ENCODE results near the gene DMXL1. TPM values are rescaled to one million over a fixed set of nuclear protein-coding genes. Genes with fewer than 3 reads are reported as not detected.
A peak's percentile ranks its signal among the peaks of the same experiment; 100 is the strongest.
"Not testable (repeated sequence)": the region's sequence is repeated elsewhere in the genome, so short reads cannot be mapped to it uniquely, and the experiment has no call there.

The DMXL1 gene
- total RNA-seq, 1 experiment from 2014 or later = 107 TPM

DNA sequence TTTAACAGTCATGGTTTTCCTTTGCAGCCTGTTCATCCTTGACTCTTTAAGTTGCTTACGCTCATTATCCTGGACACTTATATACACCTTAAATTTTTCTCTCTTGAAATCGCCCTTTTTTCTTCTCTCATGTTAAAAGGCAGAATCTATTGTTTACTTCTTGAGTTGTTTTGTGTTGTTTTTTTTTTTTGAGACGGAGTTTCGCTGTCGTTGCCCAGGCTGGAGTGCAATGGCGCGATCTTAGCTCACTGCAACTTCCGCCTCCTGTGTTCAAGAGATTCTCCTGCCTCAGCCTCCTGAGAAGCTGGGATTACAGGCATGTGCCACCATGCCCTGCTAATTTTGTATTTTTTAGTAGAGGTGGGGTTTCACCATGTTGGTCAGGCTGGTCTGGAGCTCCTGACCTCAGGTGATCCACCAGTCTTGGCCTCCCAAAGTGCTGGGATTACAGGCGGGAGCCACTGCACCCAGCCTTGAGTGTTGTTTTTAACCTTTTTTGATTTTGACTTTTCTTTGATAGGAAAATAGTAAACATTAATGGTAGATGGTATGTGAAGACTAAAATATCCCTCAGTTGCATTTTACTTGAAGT is 3.0 kb downstream of the DMXL1 start:
- peak; percentile 67 for DNase-seq
- peaks cover 67% of the 10 kb centered on the region for H3K79me2 ChIP-seq (ENCODE audit: low read length)
- peak overlapping the region; percentile 88 for H3K27ac ChIP-seq (ENCODE audit: low read length)
- H3K4me2 ChIP-seq (ENCODE audit: low read depth, low read length, poor library complexity, severe bottlenecking) = peak overlapping the region; percentile 93
- not testable (repeated sequence) for H3K9me2 ChIP-seq (replicated peaks; ENCODE audit: insufficient read depth, low read length); H3K9me3 ChIP-seq (ENCODE audit: low read length); H3K27me3 ChIP-seq (ENCODE audit: low read length); H3K36me3 ChIP-seq (ENCODE audit: insufficient read depth, low read length); H4K20me1 ChIP-seq (ENCODE audit: insufficient read depth, low read depth, low read length)
- H3K4me1 ChIP-seq (ENCODE audit: low read length) = peaks cover 67% of the 10 kb centered on the region
- H3K4me3 ChIP-seq (ENCODE audit: low read length) = peak overlapping the region; percentile 86
- peak overlapping the region; percentile 84 for H3K9ac ChIP-seq (ENCODE audit: low read length)
- peak overlapping the region; percentile 60; the same call in 1 of the 2 replicates for H2AFZ ChIP-seq (ENCODE audit: low read length)

GRCh38 chr5:119074419-119074818 is 3.5 kb downstream of the DMXL1 start:
- peak overlapping the region; percentile 86 for H3K4me3 ChIP-seq (ENCODE audit: low read length)

DNA sequence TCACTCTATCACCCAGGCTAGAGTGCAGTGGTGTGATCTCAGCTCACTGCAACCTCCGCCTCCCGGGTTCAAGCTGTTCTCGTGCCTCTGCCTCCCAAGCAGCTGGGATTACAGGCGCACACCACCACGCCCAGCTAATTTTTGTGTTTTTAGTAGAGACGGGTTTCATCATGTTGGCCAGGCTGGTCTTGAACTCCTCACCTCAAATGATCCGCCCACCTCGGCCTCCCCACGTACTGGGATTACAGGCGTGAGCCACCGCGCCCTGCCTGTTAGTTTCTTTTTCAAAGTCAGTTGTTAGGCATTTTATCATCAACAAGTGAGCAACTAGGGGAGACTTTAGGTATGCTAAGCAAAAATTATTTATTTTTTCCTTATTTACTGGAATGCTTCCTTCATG is 4.4 kb downstream of the DMXL1 start:
- H3K9me2 ChIP-seq (replicated peaks; ENCODE audit: insufficient read depth, low read length); H3K36me3 ChIP-seq (ENCODE audit: insufficient read depth, low read length); DNase-seq; H3K4me3 ChIP-seq (ENCODE audit: low read length); H3K27me3 ChIP-seq (ENCODE audit: low read length); H3K9ac ChIP-seq (ENCODE audit: low read length); H2AFZ ChIP-seq (ENCODE audit: low read length); H4K20me1 ChIP-seq (ENCODE audit: insufficient read depth, low read depth, low read length); H3K9me3 ChIP-seq (ENCODE audit: low read length): not testable (repeated sequence)
- Histone ChIP-seq H3K27ac (ENCODE audit: low read length) (peak overlapping the region; percentile 88), H3K4me1 (ENCODE audit: low read length) (peaks cover 74% of the 10 kb centered on the region), H3K4me2 (ENCODE audit: low read depth, low read length, poor library complexity, severe bottlenecking) (peak overlapping the region; percentile 53), H3K79me2 (ENCODE audit: low read length) (peaks cover 82% of the 10 kb centered on the region)

More at GRCh38 chr5:119074419-119074818, 3.5 kb downstream of the DMXL1 start:
- peak overlapping the region; percentile 88 for H3K27ac ChIP-seq (ENCODE audit: low read length)
- 0 out of 2 replicates have a peak overlapping the region, but pooled peaks have one; percentile 1 for H2AFZ ChIP-seq (ENCODE audit: low read length)
- no peaks in the 10 kb centered on the region for H3K9me3 ChIP-seq (ENCODE audit: low read length)
- no peaks in the 10 kb centered on the region for H3K9me2 ChIP-seq (replicated peaks; ENCODE audit: insufficient read depth, low read length)
- peaks cover 73% of the 10 kb centered on the region for H3K79me2 ChIP-seq (ENCODE audit: low read length)
- DNase-seq = peak; percentile 86
- peak overlapping the region; percentile 84 for H3K9ac ChIP-seq (ENCODE audit: low read length)
- H3K4me2 ChIP-seq (ENCODE audit: low read depth, low read length, poor library complexity, severe bottlenecking) = peak overlapping the region; percentile 93
- H4K20me1 ChIP-seq (ENCODE audit: insufficient read depth, low read depth, low read length) = no peaks in the 10 kb centered on the region
- H3K27me3 ChIP-seq (ENCODE audit: low read length) = no peaks in the 10 kb centered on the region
- H3K4me1 ChIP-seq (ENCODE audit: low read length) = peaks cover 73% of the 10 kb centered on the region
- no peaks in the 10 kb centered on the region for H3K36me3 ChIP-seq (ENCODE audit: insufficient read depth, low read length)

DNA sequence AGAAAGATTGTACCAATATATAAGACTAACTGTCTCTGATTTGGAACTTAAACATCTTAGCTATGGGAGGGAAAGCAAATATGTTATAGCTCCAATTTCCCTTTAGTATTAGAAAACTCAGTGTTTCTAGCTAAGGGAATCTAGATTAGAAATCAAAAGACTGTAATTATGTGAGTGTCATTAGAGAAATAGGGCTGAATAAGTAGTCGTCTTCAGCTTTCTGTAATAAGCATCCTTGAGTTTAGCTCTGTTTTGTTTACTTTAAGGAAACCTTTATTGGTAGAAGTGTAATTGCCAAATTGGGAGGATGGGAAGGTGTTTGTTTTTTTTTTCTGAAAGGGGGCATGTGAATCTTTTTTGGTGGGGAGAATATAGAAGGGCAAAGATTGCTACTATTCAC is 5.2 kb downstream of the DMXL1 start:
- Histone ChIP-seq H3K9me2 (replicated peaks; ENCODE audit: insufficient read depth, low read length) (no peaks in the 10 kb centered on the region), H3K4me2 (ENCODE audit: low read depth, low read length, poor library complexity, severe bottlenecking) (peak overlapping the region; percentile 53), H3K36me3 (ENCODE audit: insufficient read depth, low read length) (no peaks in the 10 kb centered on the region), H3K4me3 (ENCODE audit: low read length) (0 out of 2 replicates have a peak overlapping the region, but pooled peaks have one; percentile 4), H3K27me3 (ENCODE audit: low read length) (no peaks in the 10 kb centered on the region), H3K9me3 (ENCODE audit: low read length) (no peaks in the 10 kb centered on the region), H2AFZ (ENCODE audit: low read length) (no peak overlapping the region), H3K4me1 (ENCODE audit: low read length) (peaks cover 81% of the 10 kb centered on the region), H4K20me1 (ENCODE audit: insufficient read depth, low read depth, low read length) (no peaks in the 10 kb centered on the region), H3K79me2 (ENCODE audit: low read length) (peaks cover 90% of the 10 kb centered on the region), H3K9ac (ENCODE audit: low read length) (peak overlapping the region; percentile 22), H3K27ac (ENCODE audit: low read length) (peak overlapping the region; percentile 88)
- DNase-seq = no peak

- Histone ChIP-seq H3K4me1 (ENCODE audit: low read length) (peaks cover 82% of the 10 kb centered on the region), H4K20me1 (ENCODE audit: insufficient read depth, low read depth, low read length) (no peaks in the 10 kb centered on the region), H3K4me3 (ENCODE audit: low read length) (no peak overlapping the region), H3K9ac (ENCODE audit: low read length) (no peak overlapping the region), H3K4me2 (ENCODE audit: low read depth, low read length, poor library complexity, severe bottlenecking) (no peak overlapping the region), H3K9me2 (replicated peaks; ENCODE audit: insufficient read depth, low read length) (no peaks in the 10 kb centered on the region), H3K27me3 (ENCODE audit: low read length) (no peaks in the 10 kb centered on the region), H3K27ac (ENCODE audit: low read length) (no peak overlapping the region), H3K79me2 (ENCODE audit: low read length) (peaks cover 92% of the 10 kb centered on the region), H2AFZ (ENCODE audit: low read length) (no peak overlapping the region), H3K36me3 (ENCODE audit: insufficient read depth, low read length) (no peaks in the 10 kb centered on the region), H3K9me3 (ENCODE audit: low read length) (no peaks in the 10 kb centered on the region)
- DNase-seq = no peak
These were observed 6.6 kb downstream of the DMXL1 start for GRCh38 chr5:119077444-119077843.

- Histone ChIP-seq H3K4me3 (ENCODE audit: low read length) (no peak overlapping the region), H3K4me1 (ENCODE audit: low read length) (peaks cover 74% of the 10 kb centered on the region), H3K4me2 (ENCODE audit: low read depth, low read length, poor library complexity, severe bottlenecking) (no peak overlapping the region), H3K27me3 (ENCODE audit: low read length) (no peaks in the 10 kb centered on the region), H3K9ac (ENCODE audit: low read length) (no peak overlapping the region), H2AFZ (ENCODE audit: low read length) (no peak overlapping the region), H3K9me3 (ENCODE audit: low read length) (no peaks in the 10 kb centered on the region), H3K36me3 (ENCODE audit: insufficient read depth, low read length) (no peaks in the 10 kb centered on the region), H3K79me2 (ENCODE audit: low read length) (peaks cover 92% of the 10 kb centered on the region), H3K27ac (ENCODE audit: low read length) (no peak overlapping the region), H4K20me1 (ENCODE audit: insufficient read depth, low read depth, low read length) (no peaks in the 10 kb centered on the region), H3K9me2 (replicated peaks; ENCODE audit: insufficient read depth, low read length) (no peaks in the 10 kb centered on the region)
- no peak for DNase-seq
These were observed 7.4 kb downstream of the DMXL1 start for GRCh38 chr5:119078071-119078846.

DNA sequence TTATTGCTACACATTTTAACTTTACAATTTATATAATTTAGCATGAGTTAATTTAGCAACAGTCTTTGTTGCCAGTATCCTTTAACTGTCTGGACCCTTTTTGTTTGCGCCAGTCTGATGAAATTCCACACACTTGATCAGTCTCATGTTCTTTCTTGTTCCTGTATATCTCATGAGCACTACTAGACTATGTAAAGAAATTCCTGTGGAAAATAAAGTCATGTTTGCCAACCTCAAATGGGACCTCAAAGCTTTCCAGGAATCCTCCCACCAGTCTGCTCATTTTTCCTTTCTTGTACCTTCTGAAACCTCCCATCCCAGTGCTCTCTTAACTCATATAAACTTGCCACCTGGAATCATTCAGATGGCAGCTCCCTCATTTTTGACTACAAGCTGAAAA is 8.0 kb downstream of the DMXL1 start:
- H3K4me1 ChIP-seq (ENCODE audit: low read length) = peaks cover 74% of the 10 kb centered on the region
- no peaks in the 10 kb centered on the region for H3K9me2 ChIP-seq (replicated peaks; ENCODE audit: insufficient read depth, low read length)
- H2AFZ ChIP-seq (ENCODE audit: low read length) = no peak overlapping the region
- no peaks in the 10 kb centered on the region for H3K9me3 ChIP-seq (ENCODE audit: low read length)
- H3K27ac ChIP-seq (ENCODE audit: low read length) = peak overlapping the region; percentile 28; the same call in 1 of the 2 replicates
- H3K27me3 ChIP-seq (ENCODE audit: low read length) = no peaks in the 10 kb centered on the region
- H4K20me1 ChIP-seq (ENCODE audit: insufficient read depth, low read depth, low read length) = no peaks in the 10 kb centered on the region
- no peak overlapping the region for H3K9ac ChIP-seq (ENCODE audit: low read length)
- peaks cover 92% of the 10 kb centered on the region for H3K79me2 ChIP-seq (ENCODE audit: low read length)
- no peaks in the 10 kb centered on the region for H3K36me3 ChIP-seq (ENCODE audit: insufficient read depth, low read length)
- DNase-seq = no peak
- H3K4me3 ChIP-seq (ENCODE audit: low read length) = no peak overlapping the region
- peak overlapping the region; percentile 40 for H3K4me2 ChIP-seq (ENCODE audit: low read depth, low read length, poor library complexity, severe bottlenecking)

- Histone ChIP-seq H3K4me2 (ENCODE audit: low read depth, low read length, poor library complexity, severe bottlenecking) (peak overlapping the region; percentile 40), H3K27ac (ENCODE audit: low read length) (peak overlapping the region; percentile 28; the same call in 1 of the 2 replicates), H3K4me3 (ENCODE audit: low read length) (no peak overlapping the region), H3K79me2 (ENCODE audit: low read length) (peaks cover 98% of the 10 kb centered on the region), H3K27me3 (ENCODE audit: low read length) (no peaks in the 10 kb centered on the region), H3K9ac (ENCODE audit: low read length) (no peak overlapping the region), H3K9me3 (ENCODE audit: low read length) (no peaks in the 10 kb centered on the region), H2AFZ (ENCODE audit: low read length) (no peak overlapping the region), H3K9me2 (replicated peaks; ENCODE audit: insufficient read depth, low read length) (no peaks in the 10 kb centered on the region), H3K4me1 (ENCODE audit: low read length) (peaks cover 72% of the 10 kb centered on the region), H3K36me3 (ENCODE audit: insufficient read depth, low read length) (no peaks in the 10 kb centered on the region), H4K20me1 (ENCODE audit: insufficient read depth, low read depth, low read length) (no peaks in the 10 kb centered on the region)
- no peak for DNase-seq
These were observed 8.5 kb downstream of the DMXL1 start for GRCh38 chr5:119079318-119079921.

Data from Karpas-422 (cell line).